Esophagus muscularis mucosa (tissue), 4 donors: ENCODE measurements around the gene DUSP9. TPM values are rescaled to one million over a fixed set of nuclear protein-coding genes. Genes with fewer than 3 reads are reported as not detected.
A peak's percentile ranks its signal among the peaks of the same experiment; 100 is the strongest.
"Not testable (repeated sequence)": the region's sequence is repeated elsewhere in the genome, so short reads cannot be mapped to it uniquely, and the experiment has no call there.

Source experiments
- DNase-seq: peaks from one replicate; pipeline ENCODE4 v3.0.0-alpha.2; 2017; ENCODE audit errors: extremely low spot score
- H3K27ac ChIP-seq, 4 donors: fragments of 200-600 bp; sonication (generic); replicated peaks in 1 of 4; 1 replicate in 3 of 4; 2 replicates in 1 of 4; pipeline ENCODE4 v1.5.1; 2016 to 2019; ENCODE audit warnings: mild to moderate bottlenecking in 1 of 4
- H3K27me3 ChIP-seq, 4 donors: fragments of 200-600 bp; sonication (generic); one replicate each; pipeline versions ENCODE4 v1.5.1 to v1.6.0; 2016 to 2019
- H3K36me3 ChIP-seq, 4 donors: fragments of 200-600 bp; sonication (generic); one replicate each; pipeline ENCODE4 v1.5.1; 2016 to 2019
- H3K4me1 ChIP-seq, 4 donors: fragments of 200-600 bp; sonication (generic); one replicate each; pipeline ENCODE4 v1.5.1; 2016 to 2019
- H3K4me3 ChIP-seq, 4 donors: fragments of 200-600 bp; sonication (generic); 1 replicate in 2 of 4; 2 replicates in 2 of 4; pipeline ENCODE4 v1.5.1; 2016 to 2019; ENCODE audit warnings: mild to moderate bottlenecking in 4 of 4, moderate library complexity in 1 of 4
- H3K9me3 ChIP-seq, 4 donors: fragments of 200-600 bp; sonication (generic); 1 replicate in 3 of 4; 2 replicates in 1 of 4; pipeline ENCODE4 v1.5.1; 2016 to 2019
- CTCF ChIP-seq, 3 experiments: fragments of 200-600 bp in 2 of 3; fragments of 450-650 bp in 1 of 3; sonication (generic) in 2 of 3; IDR thresholded peaks; one replicate each; pipeline ENCODE4 v1.5.1; 2017 to 2019; ENCODE audit warnings: antibody characterized with exemption in 3 of 3, mild to moderate bottlenecking in 2 of 3, moderate library complexity in 1 of 3
- EP300 ChIP-seq: sonication (generic); formaldehyde crosslinking; IDR thresholded peaks from one replicate; pipeline ENCODE4 v1.6.1; 2017; ENCODE audit warnings: antibody characterized with exemption
- POLR2A ChIP-seq: fragments of 450-650 bp; IDR thresholded peaks from one replicate; pipeline ENCODE4 v1.6.1; 2017; ENCODE audit warnings: antibody characterized with exemption, moderate library complexity, mild to moderate bottlenecking, low read depth
- POLR2AphosphoS5 ChIP-seq, 2 donors: sonication (generic); formaldehyde crosslinking; IDR thresholded peaks; one replicate each; pipeline ENCODE4 v1.6.1; 2017; ENCODE audit warnings: antibody characterized with exemption in 2 of 2
- WGBS: methylation state at CpG from one replicate; pipeline ENCODE4 v1.1.5; 2018; 5-methylcytosine and 5-hydroxymethylcytosine counted together
- intact Hi-C: fragments of 100-400 bp; cut with DNase I; formaldehyde crosslinking; loops from one replicate; pipeline ENCODE4 v1.15.1; 2023
- total RNA-seq, 4 donors: library from RNA; depleted of rRNA; stranded (reverse); fragments of >200 nt; gene quantifications; one replicate each; pipeline versions ENCODE4 v1.1.0 to v1.2.1, GENCODE V29; 2016

The DUSP9 gene
- total RNA-seq, 4 donors from 2014 or later, result not detected

- intact Hi-C loops, result no loop called here
- Histone ChIP-seq H3K9me3 (peaks cover 0 to 8% (median 0%) of the 10 kb centered on the region in 4 donors), H3K36me3 (no peaks in the 10 kb centered on the region), H3K4me3 (no peak overlapping the region), H3K27me3 (no peaks in the 10 kb centered on the region), H3K27ac (no peak overlapping the region), H3K4me1 (no peaks in the 10 kb centered on the region)
- TF ChIP-seq CTCF (IDR thresholded peaks at IDR 0.05) (no peak), POLR2A (no peak), EP300 (no peak), POLR2AphosphoS5 (IDR thresholded peaks at IDR 0.05) (no peak)
- no peak for DNase-seq
- WGBS, result 70% methylated on average over 12 of the region's 12 CpGs
Measured at GRCh38 chrX:153681175-153681574, 34.2 kb downstream of the DUSP9 start.

- H3K4me3 ChIP-seq, H3K36me3 ChIP-seq, intact Hi-C loops, H3K27ac ChIP-seq, H3K9me3 ChIP-seq, H3K4me1 ChIP-seq, DNase-seq, H3K27me3 ChIP-seq: not testable (repeated sequence)
- 97% methylated on average over 8 of the region's 8 CpGs for WGBS
Measured at GRCh38 chrX:153683486-153683885, 36.5 kb downstream of the DUSP9 start.

GRCh38 chrX:153684467-153685155 is 37.6 kb downstream of the DUSP9 start:
- no peaks in the 10 kb centered on the region for H3K27me3 ChIP-seq
- DNase-seq, result no peak
- H3K27ac ChIP-seq, result no peak overlapping the region
- no peak for TF ChIP-seq POLR2AphosphoS5 (IDR thresholded peaks at IDR 0.05)
- no peak for TF ChIP-seq POLR2A
- TF ChIP-seq EP300, result no peak
- no peak for TF ChIP-seq CTCF (IDR thresholded peaks at IDR 0.05)
- no peaks in the 10 kb centered on the region for H3K36me3 ChIP-seq
- 51% methylated on average over 16 of the region's 21 CpGs for WGBS
- no peak overlapping the region for H3K4me3 ChIP-seq
- peaks cover 3 to 17% (median 11%) of the 10 kb centered on the region in 4 donors for H3K4me1 ChIP-seq
- peaks cover 0 to 8% (median 0%) of the 10 kb centered on the region in 4 donors for H3K9me3 ChIP-seq
- intact Hi-C loops, result no loop called here

- intact Hi-C loops, result no loop called here
- Histone ChIP-seq H3K9me3 (peaks cover 0 to 8% (median 0%) of the 10 kb centered on the region in 4 donors), H3K4me1 (peaks cover 3 to 22% (median 17%) of the 10 kb centered on the region in 4 donors), H3K4me3 (no peak overlapping the region), H3K27me3 (no peaks in the 10 kb centered on the region), H3K36me3 (no peaks in the 10 kb centered on the region), H3K27ac (no peak overlapping the region)
- TF ChIP-seq EP300 (no peak), POLR2A (no peak), POLR2AphosphoS5 (IDR thresholded peaks at IDR 0.05) (no peak), CTCF (IDR thresholded peaks at IDR 0.05) (no peak)
- WGBS, result 67% methylated on average over 14 of the region's 21 CpGs
- DNase-seq, result no peak
Measured at GRCh38 chrX:153685156-153685536, 38.1 kb downstream of the DUSP9 start.

- H3K27ac ChIP-seq, result peak overlapping the region in 1 of 4 donors; percentile 80
- 81% methylated on average over 19 of the region's 24 CpGs for WGBS
- peaks cover 3 to 29% (median 25%) of the 10 kb centered on the region in 4 donors for H3K4me1 ChIP-seq
- no peak for DNase-seq
- peaks cover 0 to 8% (median 0%) of the 10 kb centered on the region in 4 donors for H3K9me3 ChIP-seq
- no peaks in the 10 kb centered on the region for H3K27me3 ChIP-seq
- H3K36me3 ChIP-seq, result no peaks in the 10 kb centered on the region
- intact Hi-C loops, result no loop called here
- no peak for TF ChIP-seq EP300
- TF ChIP-seq CTCF (IDR thresholded peaks at IDR 0.05), result no peak
- TF ChIP-seq POLR2AphosphoS5 (IDR thresholded peaks at IDR 0.05), result no peak
- TF ChIP-seq POLR2A, result no peak
- H3K4me3 ChIP-seq, result no peak overlapping the region
Measured at GRCh38 chrX:153685751-153686696, 39.0 kb downstream of the DUSP9 start.
